Activated effector memory CD4-positive, alpha-beta T cell treated with Interleukin-2 at 50 U/mL for 16 hours (primary cell): ENCODE data around the gene MAPK1.
"Not testable (repeated sequence)": the region's sequence is repeated elsewhere in the genome, so short reads cannot be mapped to it uniquely, and the experiment has no call there.

Experiments used
- DNase-seq: peaks from one replicate; pipeline ENCODE4 v3.0.0-alpha.2; 2020

MAPK1 gene

DNA sequence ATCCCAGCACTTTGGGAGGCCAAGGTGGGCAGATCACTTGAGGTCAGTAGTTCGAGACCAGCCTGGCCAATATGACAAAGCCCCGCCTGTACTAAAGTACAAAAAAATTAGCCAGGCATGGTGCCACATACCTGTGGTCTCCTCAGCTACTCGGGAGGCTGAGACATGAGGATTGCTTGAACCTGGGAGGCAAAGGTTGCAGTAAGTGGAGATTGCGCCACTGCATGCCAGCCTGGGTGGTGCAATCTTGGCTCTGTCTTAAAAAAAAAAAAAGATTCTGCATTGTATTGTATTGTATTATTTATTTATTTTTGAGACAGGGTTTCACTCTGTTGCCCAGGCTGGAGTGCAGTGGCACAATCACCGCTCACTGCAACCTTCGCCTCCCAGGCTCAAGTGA lies 122.5 kb downstream of the MAPK1 start:
- DNase-seq, result not testable (repeated sequence)

- no peak for DNase-seq
Measured at GRCh38 chr22:21741790-21742189, 125.7 kb downstream of the MAPK1 start.

DNA sequence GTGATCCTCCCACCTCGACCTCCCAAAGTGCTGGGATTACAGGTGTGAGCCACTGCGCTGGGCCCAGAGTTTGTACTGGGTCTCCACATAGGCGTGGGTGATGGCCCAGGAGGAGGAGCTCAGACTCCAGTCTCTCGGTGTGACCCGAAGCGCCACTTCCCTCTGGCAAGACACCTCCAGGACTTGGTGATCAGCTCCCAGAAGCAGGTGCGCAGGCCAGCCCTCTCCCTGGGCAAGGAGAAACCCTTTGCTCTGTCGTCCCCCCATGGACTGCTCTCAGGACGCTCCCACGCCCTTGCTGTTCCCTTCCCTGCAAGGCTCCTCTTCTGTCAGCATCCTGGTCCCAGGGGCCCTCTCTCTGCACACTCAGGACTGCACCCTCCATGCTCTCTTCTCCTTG lies 126.4 kb downstream of the MAPK1 start:
- DNase-seq, result no peak

GRCh38 chr22:21739828-21740377 lies 127.5 kb downstream of the MAPK1 start:
- no peak for DNase-seq

DNA sequence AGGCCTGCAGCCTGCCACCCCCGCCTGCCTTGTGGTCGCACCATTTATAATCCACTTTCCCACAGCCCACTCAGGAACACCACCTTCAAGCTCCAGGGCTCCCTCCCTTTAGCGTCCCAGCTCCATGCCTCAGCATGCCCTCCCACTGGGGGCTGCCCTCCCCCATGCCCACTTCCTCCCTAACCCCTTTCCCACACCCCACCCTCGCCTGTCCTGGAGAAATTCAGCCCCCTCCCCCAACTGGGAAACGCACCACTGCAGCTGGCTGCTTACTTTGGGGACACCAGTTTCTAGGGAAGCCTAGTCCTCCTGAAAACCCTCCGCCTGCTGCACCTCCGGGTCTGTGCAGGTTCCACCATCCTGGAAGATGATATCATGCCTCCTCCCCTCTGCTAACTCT lies 128.5 kb downstream of the MAPK1 start:
- DNase-seq, result no peak

DNA sequence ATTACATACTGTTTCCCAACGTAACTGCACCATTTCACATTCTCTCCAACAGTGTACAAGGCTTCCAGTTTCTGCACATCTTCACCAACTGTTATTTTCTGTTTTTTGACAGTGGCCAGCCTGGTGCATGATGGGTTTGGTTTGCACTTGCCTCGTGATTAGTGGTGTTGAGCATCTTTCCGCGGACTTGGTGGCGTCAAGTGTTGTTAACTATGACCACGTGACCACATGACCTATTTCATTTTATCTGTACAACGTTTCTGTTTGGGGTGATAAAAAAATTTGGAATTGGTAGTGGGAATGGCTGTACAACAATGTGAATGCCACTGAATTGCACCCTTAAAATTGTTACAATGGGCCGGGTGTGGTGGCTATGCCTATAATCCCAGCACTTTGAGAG lies 129.4 kb downstream of the MAPK1 start:
- DNase-seq, result no peak

GRCh38 chr22:21736948-21737347 lies 130.5 kb downstream of the MAPK1 start:
- no peak for DNase-seq

- no peak for DNase-seq
Measured at GRCh38 chr22:21736084-21736642, 131.3 kb downstream of the MAPK1 start.

DNA sequence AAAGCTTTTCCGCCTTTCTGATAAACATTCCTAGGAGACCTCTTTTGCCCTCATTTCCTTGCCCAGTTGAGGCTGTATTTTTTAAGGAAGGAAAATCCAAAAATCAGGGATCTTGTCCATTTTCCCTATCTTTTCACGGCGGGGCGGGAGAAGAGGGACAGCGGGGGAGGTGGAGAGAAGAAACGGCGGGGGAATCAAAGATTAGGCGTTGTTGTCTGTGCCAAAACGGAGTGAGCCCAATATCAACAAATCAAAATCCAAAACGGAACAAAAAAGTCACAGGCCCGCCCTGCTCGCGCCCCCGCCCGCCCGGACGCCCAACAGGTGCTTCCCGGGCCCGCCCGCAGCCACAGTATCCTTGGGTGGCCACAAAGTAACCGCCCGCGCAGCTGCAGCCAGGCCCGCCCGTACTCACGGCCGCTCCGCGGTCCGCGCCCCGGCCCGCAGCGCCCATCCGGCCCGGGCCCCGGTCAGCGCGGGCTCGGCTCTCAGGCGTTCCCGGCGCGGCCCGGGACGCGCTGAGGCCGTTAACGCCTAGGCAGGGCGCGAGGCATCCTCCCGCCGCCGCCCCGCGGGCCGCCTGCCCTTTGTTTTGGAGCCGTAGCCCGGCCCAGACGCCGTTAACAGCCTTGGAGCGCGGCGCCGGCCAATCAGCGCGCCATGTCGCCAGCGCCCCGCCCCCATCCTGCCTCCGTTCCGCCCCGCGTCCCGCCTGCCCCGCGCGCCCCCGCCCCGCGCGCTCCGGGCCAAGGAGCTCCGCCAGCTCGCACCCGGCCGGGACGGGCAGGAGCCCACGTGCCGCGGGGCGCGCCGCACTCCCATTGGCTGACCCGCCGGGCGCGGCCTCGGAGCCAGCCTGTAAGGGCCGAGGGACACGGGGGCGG lies 132.0 kb downstream of the MAPK1 start, which contains the start of gene YPEL1:
TSS of gene YPEL1 (minus strand) at position 595 of the 884 bp plus-strand sequence. CDS start 25,050 bp downstream, outside the sequence.
- peak; percentile 95 for DNase-seq

DNA sequence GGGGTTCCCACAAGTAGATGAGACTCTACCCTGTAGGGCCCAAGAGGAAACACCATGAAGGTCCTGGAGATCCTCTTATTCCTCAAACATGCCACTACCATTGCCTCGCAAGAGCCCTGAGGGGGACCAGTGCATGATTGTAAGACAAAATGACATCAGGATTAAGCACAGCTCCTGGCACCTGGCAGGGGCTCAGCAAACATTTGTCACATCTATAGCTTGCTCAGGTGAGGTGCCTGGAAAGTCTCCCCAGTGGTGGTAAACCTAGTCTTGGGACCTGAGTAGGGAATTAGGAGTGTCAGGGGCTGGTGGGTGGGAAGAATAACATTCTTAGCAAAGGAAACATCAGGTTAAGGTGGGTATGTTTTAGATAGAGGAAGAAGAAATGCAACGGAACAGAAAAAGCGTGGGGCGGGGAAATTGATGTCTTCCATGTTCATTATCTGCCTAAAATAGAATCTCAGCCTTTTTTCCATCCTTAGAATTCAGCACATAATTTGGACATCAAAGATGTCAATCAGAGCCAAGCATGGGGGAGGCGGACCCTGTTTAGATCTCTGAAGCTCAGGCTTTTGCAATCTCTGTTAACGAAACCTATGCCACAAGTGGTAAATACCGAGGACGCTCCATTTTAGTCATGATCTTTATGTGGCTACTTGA lies 132.8 kb downstream of the MAPK1 start:
- no peak for DNase-seq

GRCh38 chr22:21731503-21731902 lies 135.9 kb downstream of the MAPK1 start:
- no peak for DNase-seq

GRCh38 chr22:21730535-21731308 lies 136.7 kb downstream of the MAPK1 start:
- no peak for DNase-seq

GRCh38 chr22:21729184-21729583 lies 138.3 kb downstream of the MAPK1 start:
- not testable (repeated sequence) for DNase-seq

GRCh38 chr22:21728270-21728669 lies 139.2 kb downstream of the MAPK1 start:
- DNase-seq, result no peak

DNA sequence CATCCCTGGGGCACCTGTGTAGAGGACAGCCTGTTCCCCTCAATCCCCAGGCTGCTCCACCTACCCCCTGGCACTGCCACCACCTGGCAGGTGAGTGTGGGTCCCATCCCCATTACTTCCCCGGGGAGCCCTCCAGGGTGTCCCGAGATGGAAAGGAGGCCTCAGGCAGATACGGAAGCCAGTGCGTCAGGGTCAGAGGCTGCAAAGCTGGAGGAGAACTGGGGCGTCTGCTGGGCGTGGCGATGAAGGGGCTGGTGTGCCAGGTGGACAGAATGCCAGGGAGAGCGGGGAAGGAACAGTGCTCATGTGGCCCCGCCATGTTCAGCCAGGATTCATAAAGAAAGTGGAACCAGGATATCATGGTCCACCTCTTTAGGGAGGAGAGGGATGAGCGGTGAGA lies 139.7 kb downstream of the MAPK1 start:
- DNase-seq, result no peak

DNA sequence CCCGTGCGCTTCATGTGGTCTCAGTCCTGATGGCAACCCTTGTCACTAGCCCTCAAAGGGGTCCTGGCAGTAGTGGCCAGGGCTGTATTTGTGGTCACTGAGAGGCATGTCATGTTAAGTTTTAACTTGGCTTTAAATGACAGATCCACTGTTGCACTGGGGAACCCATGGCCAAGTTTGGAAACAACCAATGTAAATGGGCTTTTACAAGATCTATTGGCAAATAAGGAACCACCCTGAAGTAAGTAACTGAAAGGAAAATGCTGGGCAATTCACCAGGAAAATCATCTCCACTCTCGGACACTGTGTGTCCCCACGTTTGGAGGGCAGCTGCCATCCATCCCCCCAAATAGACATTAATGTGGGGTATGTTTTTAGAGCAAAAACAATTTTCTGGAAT lies 140.3 kb downstream of the MAPK1 start:
- no peak for DNase-seq

DNA sequence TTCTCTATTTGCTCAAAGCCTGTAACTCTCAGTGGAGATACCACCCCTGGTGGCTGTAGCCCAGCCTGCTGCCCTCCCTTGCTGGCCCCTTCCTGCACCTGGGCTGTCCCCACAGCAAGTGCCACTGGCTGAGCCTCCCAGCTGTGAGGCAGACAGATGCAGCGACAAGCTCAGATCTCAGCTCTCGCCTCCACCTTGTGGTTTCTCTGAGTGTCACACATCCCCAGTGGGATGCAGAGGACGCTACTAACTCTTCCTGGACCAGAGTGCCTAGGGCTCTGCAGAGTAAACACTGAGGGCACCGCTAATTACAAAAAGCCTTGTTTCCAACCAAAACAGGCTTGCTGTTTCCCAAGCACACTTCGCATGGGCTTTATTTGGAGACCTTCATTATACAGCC lies 140.8 kb downstream of the MAPK1 start:
- no peak for DNase-seq

DNA sequence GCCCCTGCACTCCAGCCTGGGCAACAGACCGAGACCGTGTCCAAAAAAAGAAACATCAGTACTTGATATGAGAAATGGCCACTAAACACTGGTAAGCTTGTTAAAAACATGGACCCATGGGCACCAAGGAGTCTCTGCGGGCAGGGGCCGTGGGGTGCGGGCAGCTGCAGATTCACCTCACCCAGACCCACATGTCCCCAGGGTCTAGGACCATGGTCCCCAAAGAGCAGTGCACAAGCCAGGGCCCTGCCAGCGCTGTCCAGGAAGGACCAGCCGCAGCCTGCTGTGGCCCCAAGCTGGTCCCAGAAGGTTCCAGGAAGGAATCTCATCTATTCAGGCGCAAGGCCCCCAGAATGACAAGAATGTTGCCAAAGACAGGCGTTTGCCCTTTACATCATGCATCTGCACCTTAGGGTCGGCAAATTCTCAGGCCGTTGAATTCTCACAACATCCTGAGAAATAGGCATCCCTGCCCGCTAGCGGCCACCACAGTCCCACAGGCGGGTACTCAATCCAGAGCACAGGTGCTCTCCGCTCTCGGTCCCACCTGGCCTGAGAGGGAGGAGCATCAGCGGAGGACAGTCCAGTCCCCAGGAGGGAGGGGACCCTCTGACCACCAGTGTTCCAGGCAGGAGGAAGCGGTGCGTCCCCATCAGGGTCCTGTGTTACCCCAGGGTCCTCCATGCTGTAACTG lies 141.3 kb downstream of the MAPK1 start:
- no peak for DNase-seq

DNA sequence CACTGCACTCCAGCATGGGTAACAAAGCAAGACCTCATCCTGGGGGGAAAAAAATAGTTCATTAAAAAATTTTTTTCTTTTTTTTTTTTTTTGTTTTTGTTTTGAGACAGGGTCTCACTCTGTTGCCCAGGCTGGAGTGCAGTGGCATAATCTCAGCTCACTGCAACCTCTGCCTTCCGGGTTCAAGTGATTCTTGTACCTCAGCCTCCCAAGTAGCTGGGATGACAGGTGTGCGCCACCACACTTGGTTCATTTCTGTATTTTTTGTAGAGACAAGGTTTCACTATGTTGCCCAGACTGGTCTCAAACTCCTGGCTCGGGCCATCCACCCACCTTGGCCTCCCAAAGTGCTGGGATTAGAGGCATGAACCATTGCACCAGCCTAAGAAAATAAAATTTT lies 142.9 kb downstream of the MAPK1 start:
- not testable (repeated sequence) for DNase-seq

GRCh38 chr22:21721195-21721852 lies 146.1 kb downstream of the MAPK1 start:
- DNase-seq, result not testable (repeated sequence)

DNA sequence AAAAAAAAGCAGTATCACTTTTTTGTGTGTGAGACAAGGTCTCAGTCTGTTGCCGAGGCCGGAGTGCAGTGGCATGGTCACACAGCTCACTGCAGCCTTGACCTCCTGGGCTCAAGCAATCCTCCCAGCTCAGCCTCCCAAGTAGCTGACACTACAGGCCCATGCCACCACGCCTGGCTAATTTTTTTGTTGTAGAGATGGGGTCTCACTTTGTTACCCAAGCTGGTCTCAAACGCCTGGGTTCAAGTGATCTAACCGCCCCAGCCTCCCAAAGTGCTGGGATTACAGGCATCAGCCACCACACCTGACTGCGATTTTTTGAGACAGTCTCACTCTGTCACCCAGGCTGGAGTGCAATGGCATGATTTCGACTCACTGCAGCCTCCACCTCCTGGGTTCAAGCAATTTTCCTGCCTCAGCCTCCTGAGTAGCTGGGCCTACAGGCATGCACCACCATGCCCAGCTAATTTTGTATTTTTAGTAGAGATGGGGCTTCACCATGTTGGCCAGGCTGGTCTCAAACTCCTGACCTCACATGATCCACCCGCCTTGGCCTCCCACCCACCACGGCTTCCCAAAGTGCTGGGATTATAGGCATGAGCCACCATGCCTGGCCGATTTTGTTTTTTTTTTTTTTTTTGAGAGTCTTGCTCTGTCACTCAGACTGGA lies 147.1 kb downstream of the MAPK1 start:
- DNase-seq, result not testable (repeated sequence)
